GM12878 (cell line): ENCODE results near the gene YPEL3. TPM values are rescaled to one million over a fixed set of nuclear protein-coding genes. Genes with fewer than 3 reads are reported as not detected.

Experiments
- ATAC-seq: fragments of 200-7000 bp; cut with Tn5 transposase; 3 replicates; pipeline ENCODE4 v1.9.1; 2020; ENCODE audit warnings: mild to moderate bottlenecking, moderate library complexity
- BruUV-seq: library from RNA; stranded (reverse); fragments of 400-500 nt; replicated peaks from 2 replicates; lab custom pipeline; 2021; lab: Mats Ljungman, UMichigan
- CTCF ChIA-PET: fragments of 300-600 bp; sonication (Branson Sonifier 250); formaldehyde crosslinking; extraction: SDS; loops from one replicate; lab custom pipeline; 2021; ENCODE audit warnings: inconsistent platforms; lab: Yijun Ruan, JAX
- POLR2A ChIA-PET: fragments of 350-600 bp; formaldehyde crosslinking; extraction: SDS; loops from one replicate; lab custom pipeline; 2021; ENCODE audit warnings: inconsistent platforms; lab: Charles Lee
- RAD21 ChIA-PET: fragments of 300-600 bp; sonication (Branson Sonifier 250); formaldehyde crosslinking; loops from one replicate; lab custom pipeline; 2023; ENCODE audit warnings: antibody characterized with exemption; ENCODE audit not compliant: unreplicated experiment; lab: Charles Lee
- SMC1A ChIA-PET: fragments of 300-600 bp; sonication (Branson Sonifier 250); formaldehyde crosslinking; loops from one replicate; lab custom pipeline; 2023; ENCODE audit not compliant: unreplicated experiment, uncharacterized antibody; lab: Charles Lee
- DNase-seq: peaks from one replicate; pipeline ENCODE4 v3.0.0-alpha.2; 2011; ENCODE audit warnings: low read depth, low spot score
- FAIRE-seq: peaks from 3 replicates; lab custom pipeline; 2011; peaks lifted over from hg19 to GRCh38; lab: Jason Lieb, UNC
- H2AFZ ChIP-seq: 2 replicates; pipeline ENCODE4 v1.6.0; 2011; ENCODE audit warnings: low read depth, low read length, control low read depth; ENCODE audit not compliant: control insufficient read depth
- H3K27ac ChIP-seq: 2 replicates; pipeline ENCODE4 v1.5.1; 2011; ENCODE audit warnings: control low read depth; ENCODE audit not compliant: control insufficient read depth, insufficient read depth
- H3K27me3 ChIP-seq, 2 experiments: replicated peaks in 1 of 2; 2 replicates each; pipeline versions ENCODE4 v1.6.0 to v1.6.1; 2011; ENCODE audit warnings: low read length in 1 of 2; ENCODE audit not compliant: control insufficient read depth in 2 of 2, insufficient read depth in 2 of 2
- H3K36me3 ChIP-seq, 2 experiments: 2 replicates each; pipeline ENCODE4 v1.5.1; 2011; ENCODE audit warnings: low read length in 1 of 2; ENCODE audit not compliant: control insufficient read depth in 2 of 2, insufficient read depth in 2 of 2
- H3K4me1 ChIP-seq: 2 replicates; pipeline ENCODE4 v1.6.1; 2011; ENCODE audit warnings: mild to moderate bottlenecking, low read length, moderate library complexity, mixed read lengths; ENCODE audit not compliant: control insufficient read depth, insufficient read depth
- H3K4me2 ChIP-seq: 2 replicates; pipeline ENCODE4 v1.6.0; 2011; ENCODE audit warnings: control low read depth; ENCODE audit not compliant: control insufficient read depth, insufficient read depth
- H3K4me3 ChIP-seq: fragments of 200-600 bp; sonication (generic); 2 replicates; pipeline ENCODE4 v1.5.1; 2016
- H3K79me2 ChIP-seq: 2 replicates; pipeline ENCODE4 v1.6.0; 2011; ENCODE audit warnings: low read length; ENCODE audit not compliant: control insufficient read depth, insufficient read depth
- H3K9ac ChIP-seq: 2 replicates; pipeline ENCODE4 v1.8.0; 2011; ENCODE audit warnings: low read length, control low read depth, mixed read lengths; ENCODE audit not compliant: control insufficient read depth, insufficient read depth
- H3K9me3 ChIP-seq: replicated peaks from 3 replicates; pipeline ENCODE4 v1.5.1; 2011; ENCODE audit warnings: mild to moderate bottlenecking, low read length; ENCODE audit not compliant: control insufficient read depth, insufficient read depth
- H4K20me1 ChIP-seq: 2 replicates; pipeline ENCODE4 v1.6.0; 2011; ENCODE audit not compliant: control insufficient read depth, insufficient read depth
- CBFB ChIP-seq: IDR thresholded peaks from 2 replicates; pipeline ENCODE4 v1.6.1; 2016; ENCODE audit warnings: antibody characterized with exemption, low read depth
- CREB1 ChIP-seq: IDR thresholded peaks from 2 replicates; pipeline ENCODE4 v1.6.1; 2012; ENCODE audit warnings: low read depth, mild to moderate bottlenecking, inconsistent platforms
- EP300 ChIP-seq, 2 experiments: fragments of 150-350 bp in 1 of 2; IDR thresholded peaks; 2 replicates each; pipeline ENCODE4 v1.6.1; 2011 to 2012; ENCODE audit warnings: low read depth in 2 of 2, low read length in 2 of 2, borderline replicate concordance in 1 of 2, improper control_type of control experiment in 1 of 2, inconsistent platforms in 1 of 2; ENCODE audit not compliant: control insufficient read depth in 1 of 2
- RFX5 ChIP-seq: IDR thresholded peaks from 2 replicates; pipeline ENCODE4 v1.6.1; 2011; ENCODE audit warnings: low read depth, low read length, improper control_type of control experiment
- SPI1 ChIP-seq: IDR thresholded peaks from 2 replicates; pipeline ENCODE4 v1.6.1; 2011; ENCODE audit warnings: low read depth, mild to moderate bottlenecking, low read length, moderate library complexity, borderline replicate concordance; ENCODE audit not compliant: insufficient read depth
- ZBTB40 ChIP-seq: fragments of 450-650 bp; IDR thresholded peaks from 2 replicates; pipeline ENCODE4 v1.6.1; 2016; ENCODE audit warnings: mild to moderate bottlenecking, moderate library complexity, borderline replicate concordance
- ZNF687 ChIP-seq: fragments of 450-650 bp; IDR thresholded peaks from 2 replicates; pipeline ENCODE4 v1.6.1; 2017; ENCODE audit warnings: mild to moderate bottlenecking, moderate library complexity
- WGBS: methylation state at CpG from one replicate; pipeline ENCODE4 v1.1.6; 2016; ENCODE audit warnings: low lambda C conversion rate; ENCODE audit not compliant: insufficient replicate concordance, insufficient coverage; ENCODE audit errors: missing lambda C conversion rate; 5-methylcytosine and 5-hydroxymethylcytosine counted together
- in situ Hi-C: fragments of 300-500 bp; cut with MboI; formaldehyde crosslinking; loops from 9 replicates; pipeline ENCODE4 v1.14.3; 2018; ENCODE audit warnings: mixed read lengths
- intact Hi-C: fragments of 100-400 bp; cut with micrococcal nuclease; formaldehyde crosslinking; loops from one replicate; pipeline ENCODE4 v1.14.2; 2022; ENCODE audit not compliant: unreplicated experiment
- polyA plus RNA-seq, 11 experiments: library from polyadenylated mRNA; depleted of rRNA in 4 of 11; unstranded in 6 of 11; stranded (reverse) in 5 of 11; fragments of >200 nt; fragmentation: Nextera tagmentation in 4 of 11; fragmentation: Illumina TruSeq in 1 of 11; extraction: Ambion mirVana in 4 of 11; extraction: Trizol in 1 of 11; gene quantifications; 1 replicate in 1 of 11; 2 replicates in 10 of 11; pipeline versions ENCODE4 v1.2.1 to v1.2.3, GENCODE V29; 2011 to 2016; ENCODE audit warnings: inconsistent platforms in 2 of 11, missing spikeins in 2 of 11, low read depth in 1 of 11
- total RNA-seq, 4 experiments: library from RNA; depleted of rRNA in 3 of 4; stranded (reverse); fragments of >200 nt in 3 of 4; fragmentation: Illumina TruSeq in 1 of 4; extraction: Trizol in 1 of 4; gene quantifications; 2 replicates each; pipeline versions ENCODE4 v1.2.1 to v1.2.3, GENCODE V29; 2013 to 2021

YPEL3 gene
- total and polyA plus RNA-seq, 10 of the 15 experiments (the other 5 are each of a cell fraction or from before 2014, with no cell fraction given), result 1.3 to 22.0 (median 12.1) TPM

GRCh38 chr16:30120340-30121105 lies 24.5 kb upstream of the YPEL3 start:
- in situ Hi-C loops, result no loop called here
- DNase-seq, result no peak

GRCh38 chr16:30119428-30119827 lies 23.4 kb upstream of the YPEL3 start:
- CTCF ChIA-PET, result interaction anchor here (0.9 kb wide), 1 partner anchor 35 kb away, joined by 5 read pairs; no protein-coding TSS in a partner anchor
- FAIRE-seq (no peak), ATAC-seq (no peak), DNase-seq (no peak)
- intact Hi-C loops (no loop called here), in situ Hi-C loops (no loop called here)
- H3K36me3 ChIP-seq, result no peaks in the 10 kb centered on the region; a peak in 1 of 4 replicates
- WGBS, result 98% methylated on average over 2 of the region's 2 CpGs
- H3K4me2 ChIP-seq, result no peak overlapping the region
- H3K27me3 ChIP-seq, result no peaks in the 10 kb centered on the region
- POLR2A ChIA-PET, result interaction anchor here (1.5 kb wide), 1 partner anchor 66 kb away, joined by 3 read pairs; no protein-coding TSS in a partner anchor
- H3K27ac ChIP-seq, result no peak overlapping the region
- TF ChIP-seq ZNF687, result no peak
- TF ChIP-seq ZBTB40, result no peak
- TF ChIP-seq, all 136 proteins: peak for 0
- Histone ChIP-seq H3K9me3 (no peaks in the 10 kb centered on the region), H3K9ac (no peak overlapping the region), H2AFZ (no peak overlapping the region), H3K4me1 (peaks cover 11% of the 10 kb centered on the region), H4K20me1 (no peaks in the 10 kb centered on the region), H3K79me2 (no peaks in the 10 kb centered on the region; the same call in 1 of the 2 replicates), H3K4me3 (no peak overlapping the region)
- SMC1A ChIA-PET, result no interaction called here
- no TSS peak for BruUV-seq
- RAD21 ChIA-PET, result interaction anchor here (1.6 to 1.7 kb wide), 2 partner anchors 8 to 66 kb away, joined by 4 to 5 read pairs; no protein-coding TSS in a partner anchor

More at GRCh38 chr16:30120340-30121105, 24.5 kb upstream of the YPEL3 start:
- no peak overlapping the region for H3K9ac ChIP-seq
- TF ChIP-seq CREB1, result peak; percentile 30; the same call in 1 of the 2 replicates
- TF ChIP-seq CBFB, result no peak
- no peak for TF ChIP-seq EP300 (IDR thresholded peaks at IDR 0.05; ENCODE audit: borderline replicate concordance in 1 of 2, control insufficient read depth in 1 of 2, low read depth in 2 of 2, low read length in 2 of 2)
- peak; percentile 87 for TF ChIP-seq RFX5
- peak; percentile 8; the same call in 1 of the 2 replicates for TF ChIP-seq SPI1
- FAIRE-seq (no peak), ATAC-seq (no peak)
- no peak overlapping the region for H2AFZ ChIP-seq
- BruUV-seq, result no TSS peak
- intact Hi-C loops, result no loop called here
- H3K4me3 ChIP-seq, result no peak overlapping the region
- no peaks in the 10 kb centered on the region for H3K9me3 ChIP-seq
- 42% methylated on average over 3 of the region's 3 CpGs for WGBS
- ChIA-PET SMC1A (interaction anchor here (0.6 to 1.2 kb wide), 2 partner anchors 18 to 63 kb away, joined by 3 read pairs; partner anchors contain the start of gene CORO1A), CTCF (interaction anchor here (0.9 to 2.3 kb wide), 4 partner anchors 8 to 289 kb away, joined by 3 to 7 read pairs (median 4); partner anchors contain the start of gene TBX6), POLR2A (interaction anchor here (0.6 to 1.5 kb wide), 4 partner anchors 51 to 1188 kb away, joined by 3 to 6 read pairs (median 4); partner anchors contain the start of gene CORO1A), RAD21 (interaction anchor here (1.6 to 1.7 kb wide), 2 partner anchors 9 to 65 kb away, joined by 4 to 5 read pairs; no protein-coding TSS in a partner anchor)
- H3K27ac ChIP-seq, result no peak overlapping the region
- H4K20me1 ChIP-seq, result no peaks in the 10 kb centered on the region
- peaks cover 9% of the 10 kb centered on the region for H3K4me1 ChIP-seq
- H3K36me3 ChIP-seq, result no peaks in the 10 kb centered on the region; a peak in 1 of 4 replicates
- no peaks in the 10 kb centered on the region; the same call in 1 of the 2 replicates for H3K79me2 ChIP-seq
- H3K27me3 ChIP-seq, result no peaks in the 10 kb centered on the region
- H3K4me2 ChIP-seq, result no peak overlapping the region
